Activated T-helper 2 cell treated with anti-CD3 and anti-CD28 coated beads, Interferon-gamma antibody, Interleukin-2, Interleukin-4, amounts not matched to agents 10 μg/mL and 5 μg/mL and 100 μg/mL, durations not matched to agents 14 hours and 24 hours and 36 hours (primary cell): ENCODE results near the gene PCYT2. TPM values are rescaled to one million over a fixed set of nuclear protein-coding genes. Genes with fewer than 3 reads are reported as not detected.
"Not testable (repeated sequence)": the region's sequence is repeated elsewhere in the genome, so short reads cannot be mapped to it uniquely, and the experiment has no call there.

ENCODE experiments used
- DNase-seq: peaks from one replicate; pipeline ENCODE4 v3.0.0; 2021; ENCODE audit warnings: low spot score
- H3K27ac Mint-ChIP-seq: one replicate; pipeline ENCODE4 v1.8.0; 2021; ENCODE audit warnings: mixed read lengths
- H3K27me3 Mint-ChIP-seq: one replicate; pipeline ENCODE4 v1.8.0; 2021; ENCODE audit warnings: low read depth, mixed read lengths
- H3K36me3 Mint-ChIP-seq: one replicate; pipeline ENCODE4 v1.8.0; 2021; ENCODE audit warnings: low read depth, mixed read lengths
- H3K4me1 Mint-ChIP-seq: one replicate; pipeline ENCODE4 v1.8.0; 2021; ENCODE audit warnings: low read depth, mixed read lengths
- H3K4me3 Mint-ChIP-seq: one replicate; pipeline ENCODE4 v1.8.0; 2021; ENCODE audit warnings: low read depth, mild to moderate bottlenecking, moderate library complexity, mixed read lengths
- H3K9me3 Mint-ChIP-seq: one replicate; pipeline ENCODE4 v1.8.0; 2021; ENCODE audit warnings: mixed read lengths
- intact Hi-C: fragments of 100-400 bp; cut with micrococcal nuclease; formaldehyde crosslinking; loops from one replicate; pipeline ENCODE4 v1.15.1; 2023
- total RNA-seq: library from RNA; stranded (reverse); gene quantifications from 2 replicates; pipeline ENCODE4 v1.2.3, GENCODE V29; 2022

PCYT2 gene
- total RNA-seq, 1 donor from 2014 or later: 51.7 TPM

DNA sequence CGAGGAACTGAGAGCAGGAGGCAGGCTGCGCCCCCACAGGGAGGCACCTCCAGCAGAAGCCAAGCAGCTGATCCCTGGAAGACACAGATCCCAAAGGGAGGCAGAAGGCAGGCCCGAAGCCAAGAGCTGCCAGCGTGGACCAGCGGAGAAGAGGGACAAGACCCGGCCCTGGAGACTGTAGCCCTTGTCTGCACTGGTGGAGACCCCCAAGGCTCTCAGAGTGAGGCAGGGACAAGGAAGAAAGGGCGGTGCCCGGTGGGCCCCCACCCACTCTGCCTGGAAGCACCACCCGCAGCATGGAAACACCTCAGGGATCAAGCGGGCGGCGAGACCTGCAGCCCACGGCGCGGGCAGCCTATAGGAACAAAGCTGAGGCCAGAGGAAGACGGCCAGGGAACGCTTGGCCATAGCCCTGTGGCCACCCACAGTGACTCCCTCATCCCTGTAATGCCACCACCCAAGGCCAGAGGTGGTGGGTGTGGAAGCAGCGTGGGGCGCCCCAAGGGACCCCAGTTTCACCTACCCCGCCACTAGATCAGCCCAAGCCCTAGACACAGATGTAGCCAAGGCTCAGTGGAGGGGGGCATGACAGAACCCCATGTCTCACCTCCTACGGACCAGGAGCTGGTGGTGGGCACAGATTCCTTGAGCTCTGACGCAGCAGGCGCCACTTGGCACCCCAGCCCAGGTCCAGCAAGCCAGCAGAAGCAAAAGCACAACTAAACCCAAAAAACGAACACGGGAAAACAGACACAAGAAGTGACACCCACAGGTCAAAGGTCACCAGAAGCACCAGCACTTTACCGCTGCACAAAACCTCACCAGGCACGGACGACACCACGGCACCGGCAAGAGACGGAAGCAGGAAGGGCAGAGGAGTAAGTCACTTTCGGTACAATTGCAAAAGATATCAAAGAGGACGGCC, 9.7 kb upstream of the PCYT2 start:
- intact Hi-C loops: no loop called here
- Mint-ChIP-seq H3K27me3 (no peaks in the 10 kb centered on the region), H3K27ac (no peak overlapping the region), H3K36me3 (peaks cover 39% of the 10 kb centered on the region), H3K4me1 (peaks cover 20% of the 10 kb centered on the region), H3K9me3 (no peaks in the 10 kb centered on the region), H3K4me3 (no peak overlapping the region)
- DNase-seq: no peak

DNA sequence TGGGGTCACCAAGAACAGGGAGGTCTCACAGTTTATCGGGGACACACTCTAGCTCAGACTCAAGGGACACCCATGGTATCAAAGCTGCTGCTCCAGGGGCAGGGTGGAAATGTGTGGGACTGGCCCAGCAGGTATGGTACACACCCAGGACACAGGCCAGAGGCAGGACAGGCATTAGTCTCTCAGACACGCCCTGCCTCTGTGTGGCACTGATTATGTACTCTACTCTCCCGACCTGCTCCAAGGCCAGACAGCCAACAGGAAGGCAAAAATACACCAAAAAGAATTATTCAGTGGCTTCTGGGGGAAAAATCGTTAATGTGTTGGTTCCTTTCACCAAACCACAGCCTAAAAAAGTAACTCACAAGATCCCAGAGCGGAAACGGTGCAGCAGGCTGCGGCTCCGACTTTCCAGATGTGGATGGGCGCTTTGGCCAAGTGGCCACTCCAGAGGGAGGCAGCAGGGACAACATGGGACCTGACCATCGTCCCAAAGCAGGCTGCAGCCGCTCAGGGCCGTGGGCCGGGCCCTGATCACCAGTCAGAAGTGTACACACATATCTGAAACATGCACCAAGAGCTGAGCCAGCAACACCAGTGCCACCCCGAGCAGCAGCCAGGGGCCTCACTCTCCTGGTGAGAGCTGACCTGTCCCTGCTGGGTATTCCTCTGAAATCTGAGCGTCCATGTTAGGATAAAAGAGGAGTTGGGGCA, 7.8 kb upstream of the PCYT2 start:
- H3K4me1 Mint-ChIP-seq: peaks cover 18% of the 10 kb centered on the region
- H3K36me3 Mint-ChIP-seq: peaks cover 55% of the 10 kb centered on the region
- DNase-seq: no peak
- no peaks in the 10 kb centered on the region for H3K9me3 Mint-ChIP-seq
- peak overlapping the region; percentile 92 for H3K4me3 Mint-ChIP-seq
- intact Hi-C loops: loop anchor here (1.0 kb wide), 1 partner anchor 8 kb away; the partner anchor contains the start of gene MAFG
- H3K27ac Mint-ChIP-seq: peak overlapping the region; percentile 9
- H3K27me3 Mint-ChIP-seq: no peaks in the 10 kb centered on the region

DNA sequence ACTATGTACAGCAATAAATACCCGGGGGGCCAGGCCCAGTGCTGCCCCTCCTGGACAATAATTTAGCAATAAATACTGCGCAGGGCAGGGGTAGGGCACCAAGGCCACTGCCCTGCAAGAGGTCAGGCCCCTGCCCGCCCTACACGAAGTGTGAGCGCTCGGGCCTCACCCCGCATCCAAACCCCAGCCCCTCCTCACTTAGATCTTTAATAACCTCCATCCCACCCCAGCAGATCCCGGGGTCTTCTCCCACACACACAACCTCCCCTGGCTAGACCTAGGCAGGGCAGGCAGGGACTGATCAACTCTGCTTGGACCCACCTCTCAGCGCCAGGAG, 7.1 kb upstream of the PCYT2 start:
- H3K4me1 Mint-ChIP-seq: peaks cover 18% of the 10 kb centered on the region
- peak overlapping the region; percentile 92 for H3K4me3 Mint-ChIP-seq
- peaks cover 59% of the 10 kb centered on the region for H3K36me3 Mint-ChIP-seq
- intact Hi-C loops: loop anchor here (1.0 kb wide), 1 partner anchor 9 kb away; the partner anchor contains the start of gene MAFG
- peak overlapping the region; percentile 78 for H3K27ac Mint-ChIP-seq
- not testable (repeated sequence) for H3K9me3 Mint-ChIP-seq, DNase-seq, H3K27me3 Mint-ChIP-seq

DNA sequence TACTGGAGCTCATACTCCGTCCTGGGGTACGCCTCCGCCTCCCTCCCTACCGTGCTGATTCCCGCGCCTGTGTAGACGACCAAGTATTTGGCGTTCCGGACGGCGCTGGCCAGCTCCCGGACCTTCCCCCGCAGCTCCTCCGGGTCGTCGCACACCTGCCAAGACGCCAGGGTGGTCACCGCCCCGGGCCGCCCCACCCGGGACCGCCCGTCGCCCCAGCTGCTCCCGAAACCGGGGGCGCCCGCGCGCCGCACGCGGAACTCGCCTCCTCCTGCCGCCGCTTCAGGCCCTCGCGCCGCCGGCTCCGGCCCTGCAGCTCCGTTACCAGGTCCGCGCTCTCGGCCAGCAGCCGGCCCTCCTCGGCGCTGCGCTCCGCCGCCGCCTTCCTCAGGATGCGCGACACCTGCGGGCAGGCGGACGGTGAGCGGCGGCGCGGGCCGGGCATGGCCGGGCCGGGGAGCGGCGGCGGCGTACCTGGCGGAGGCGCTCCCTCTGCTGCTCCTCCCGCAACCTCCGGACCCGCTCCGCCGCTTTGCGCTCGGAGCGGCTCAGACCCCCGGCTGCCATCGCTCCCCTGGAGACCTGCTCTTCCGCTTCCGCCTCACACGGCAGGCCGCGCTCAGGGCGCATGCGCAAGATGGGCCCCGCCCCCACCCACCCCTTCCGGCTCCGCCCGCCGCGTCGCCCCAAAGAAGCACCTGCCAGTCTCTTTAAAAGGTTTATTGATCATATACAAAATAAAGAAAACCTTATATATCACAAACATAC, 6.5 kb upstream of the PCYT2 start, which contains the start of gene SIRT7:
Gene SIRT7, minus strand, starts transcription at position 612 of the 768 bp plus-strand sequence. Its CDS starts 45 bp downstream, at position 567.
- Mint-ChIP-seq H3K27me3 (no peaks in the 10 kb centered on the region), H3K36me3 (peaks cover 64% of the 10 kb centered on the region), H3K27ac (peak within 1 kb of the TSS; percentile 78), H3K4me1 (peaks cover 18% of the 10 kb centered on the region), H3K4me3 (peak within 1 kb of the TSS; percentile 92), H3K9me3 (no peaks in the 10 kb centered on the region)
- peak; percentile 76 for DNase-seq
- intact Hi-C loops: loop anchor here (1.0 to 2.0 kb wide), 2 partner anchors 10 to 25 kb away; partner anchors contain the start of gene MAFG

DNA sequence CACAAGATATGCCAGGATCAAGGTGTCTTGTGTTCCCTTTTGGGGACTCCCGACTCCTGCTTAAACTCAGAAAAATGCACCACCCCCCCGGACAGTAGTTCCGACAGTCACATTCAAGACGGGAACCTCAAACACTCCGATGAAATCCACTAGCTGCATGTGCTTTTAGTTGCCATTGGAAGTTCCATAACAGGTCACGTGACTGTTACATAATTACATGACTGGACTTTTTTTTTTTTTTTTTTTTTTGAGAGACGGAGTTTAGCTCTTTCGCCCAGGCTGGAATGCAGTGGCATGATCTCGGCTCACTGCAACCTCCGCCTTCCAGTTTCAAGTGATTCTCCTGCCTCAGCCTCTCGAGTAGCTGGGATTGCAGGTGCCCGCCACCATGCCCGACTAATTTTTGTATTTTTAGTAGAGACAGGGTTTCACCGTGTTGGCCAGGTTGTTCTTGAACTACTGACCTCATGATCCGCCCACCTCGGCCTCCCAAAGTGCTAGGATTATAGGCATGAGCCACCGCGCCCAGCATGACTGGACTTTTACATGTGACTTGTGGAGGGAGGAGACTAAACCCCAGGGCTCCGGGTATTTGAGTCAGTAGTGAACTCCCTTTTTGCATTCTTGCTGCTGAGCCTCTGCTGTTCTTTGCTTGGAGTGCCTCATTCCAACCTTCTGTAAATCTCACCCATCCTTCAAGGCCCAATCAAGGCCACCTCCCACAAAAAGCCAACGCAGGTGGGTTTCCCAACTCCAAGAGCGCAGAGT, 5.2 kb upstream of the PCYT2 start:
- no peak for DNase-seq

DNA sequence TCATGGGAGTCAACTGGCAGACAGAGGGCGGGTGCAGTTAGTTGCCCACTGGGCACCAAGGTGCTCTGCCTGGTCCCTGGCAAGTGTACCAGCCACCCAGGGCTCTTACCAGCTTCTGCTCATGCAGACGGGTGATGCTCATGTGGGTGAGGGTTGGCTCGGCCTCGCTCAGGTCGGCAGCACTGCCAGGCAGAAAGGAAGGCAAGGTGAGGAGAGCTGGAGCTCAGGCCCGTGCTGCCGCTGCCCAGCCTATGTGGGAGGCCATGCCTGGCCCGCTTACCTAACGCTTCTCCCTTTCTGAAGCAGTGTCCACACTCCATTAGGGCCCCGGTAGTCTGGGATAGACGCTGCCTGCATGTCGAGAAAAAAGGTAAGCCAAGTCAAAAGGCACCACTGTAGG, 4.1 kb upstream of the PCYT2 start:
- H3K27me3 Mint-ChIP-seq: no peaks in the 10 kb centered on the region
- intact Hi-C loops: no loop called here
- H3K4me1 Mint-ChIP-seq: peaks cover 23% of the 10 kb centered on the region
- H3K9me3 Mint-ChIP-seq: no peaks in the 10 kb centered on the region
- no peak overlapping the region for H3K4me3 Mint-ChIP-seq
- no peak overlapping the region for H3K27ac Mint-ChIP-seq
- peaks cover 62% of the 10 kb centered on the region for H3K36me3 Mint-ChIP-seq
- DNase-seq: no peak

More for the DNA sequence above, 5.2 kb upstream of the PCYT2 start:
- peaks cover 23% of the 10 kb centered on the region for H3K4me1 Mint-ChIP-seq
- no peak overlapping the region for H3K27ac Mint-ChIP-seq
- H3K9me3 Mint-ChIP-seq: no peaks in the 10 kb centered on the region
- H3K36me3 Mint-ChIP-seq: peaks cover 65% of the 10 kb centered on the region
- intact Hi-C loops: loop anchor here (2.0 kb wide), 1 partner anchor 24 kb away; no protein-coding TSS in a partner anchor
- no peaks in the 10 kb centered on the region for H3K27me3 Mint-ChIP-seq
- peak overlapping the region; percentile 88 for H3K4me3 Mint-ChIP-seq

DNA sequence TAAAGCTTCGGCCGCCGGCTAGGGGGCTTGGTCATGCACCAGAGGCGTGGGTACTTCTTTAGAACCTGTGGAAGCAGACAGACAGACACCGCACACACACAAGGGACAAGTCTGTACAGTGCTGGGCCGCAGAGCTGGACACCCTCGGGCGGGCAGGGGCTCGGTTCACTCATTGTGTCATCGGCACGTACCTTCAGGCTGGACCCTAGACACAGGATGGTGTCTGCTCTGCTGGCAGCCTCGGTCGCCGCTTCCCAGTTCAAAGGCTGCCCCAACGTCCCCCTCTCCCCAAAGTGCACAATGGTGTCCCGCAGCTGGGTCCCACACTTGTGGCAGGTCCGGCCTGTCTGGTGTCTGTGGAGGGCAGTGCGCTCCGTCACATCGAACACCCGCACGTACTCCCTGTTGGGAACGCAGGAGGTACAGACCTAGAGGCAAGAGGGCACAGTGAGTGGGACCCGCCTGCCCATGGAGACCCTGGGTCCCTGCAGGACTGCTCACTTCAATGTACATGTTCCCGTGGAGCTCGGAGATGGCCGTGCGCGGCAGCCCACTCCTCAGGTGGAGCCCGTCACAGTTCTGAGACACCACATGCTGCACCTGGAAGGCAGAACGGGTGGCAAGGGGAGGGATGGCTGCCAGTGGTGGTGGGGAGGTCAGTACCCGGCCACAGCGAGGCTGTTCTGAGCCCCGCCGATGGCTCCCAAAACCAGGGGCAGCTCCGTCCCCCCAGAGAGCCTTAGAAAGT, 3.1 kb upstream of the PCYT2 start:
- Mint-ChIP-seq H3K36me3 (peaks cover 58% of the 10 kb centered on the region), H3K27me3 (no peaks in the 10 kb centered on the region), H3K4me3 (no peak overlapping the region), H3K9me3 (no peaks in the 10 kb centered on the region), H3K4me1 (peaks cover 26% of the 10 kb centered on the region), H3K27ac (no peak overlapping the region)
- no peak for DNase-seq
- intact Hi-C loops: no loop called here

DNA sequence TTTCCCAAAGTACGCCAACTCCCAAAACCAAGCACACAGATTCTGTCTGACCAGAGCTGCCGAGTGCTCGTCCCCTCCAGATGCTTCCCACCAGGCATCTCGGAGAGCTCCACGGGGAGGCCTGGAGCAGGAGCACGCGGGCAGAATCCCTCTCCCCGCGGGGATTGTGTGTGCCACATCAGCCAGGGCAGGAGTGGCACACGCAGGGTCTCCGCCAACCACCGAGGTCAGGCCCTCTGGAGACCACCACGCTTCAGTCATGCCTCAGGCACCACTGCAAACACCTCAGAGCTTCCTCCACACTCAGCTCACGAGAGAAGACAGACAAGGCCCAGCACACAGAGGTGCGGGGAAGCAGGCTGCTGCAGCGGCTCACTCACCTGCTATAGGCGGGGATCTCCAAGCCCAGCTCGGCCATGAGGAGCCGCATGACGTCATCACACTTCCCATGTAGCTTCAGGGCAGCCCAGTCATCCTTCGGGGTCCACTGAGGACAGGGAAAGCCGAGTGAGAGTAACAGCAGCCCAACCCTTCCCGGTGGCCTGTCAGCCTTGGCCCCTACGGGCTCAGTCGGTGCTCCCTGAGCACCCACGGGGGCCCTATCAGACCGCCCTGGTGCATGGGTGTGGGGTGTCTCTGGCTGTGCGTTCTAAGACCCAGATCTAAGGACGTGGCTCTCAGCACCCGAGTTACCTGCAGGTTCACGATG, 2.3 kb upstream of the PCYT2 start:
- Mint-ChIP-seq H3K4me1 (peaks cover 26% of the 10 kb centered on the region), H3K27ac (no peak overlapping the region), H3K4me3 (no peak overlapping the region), H3K27me3 (no peaks in the 10 kb centered on the region), H3K9me3 (no peaks in the 10 kb centered on the region), H3K36me3 (peaks cover 54% of the 10 kb centered on the region)
- intact Hi-C loops: no loop called here
- DNase-seq: no peak

DNA sequence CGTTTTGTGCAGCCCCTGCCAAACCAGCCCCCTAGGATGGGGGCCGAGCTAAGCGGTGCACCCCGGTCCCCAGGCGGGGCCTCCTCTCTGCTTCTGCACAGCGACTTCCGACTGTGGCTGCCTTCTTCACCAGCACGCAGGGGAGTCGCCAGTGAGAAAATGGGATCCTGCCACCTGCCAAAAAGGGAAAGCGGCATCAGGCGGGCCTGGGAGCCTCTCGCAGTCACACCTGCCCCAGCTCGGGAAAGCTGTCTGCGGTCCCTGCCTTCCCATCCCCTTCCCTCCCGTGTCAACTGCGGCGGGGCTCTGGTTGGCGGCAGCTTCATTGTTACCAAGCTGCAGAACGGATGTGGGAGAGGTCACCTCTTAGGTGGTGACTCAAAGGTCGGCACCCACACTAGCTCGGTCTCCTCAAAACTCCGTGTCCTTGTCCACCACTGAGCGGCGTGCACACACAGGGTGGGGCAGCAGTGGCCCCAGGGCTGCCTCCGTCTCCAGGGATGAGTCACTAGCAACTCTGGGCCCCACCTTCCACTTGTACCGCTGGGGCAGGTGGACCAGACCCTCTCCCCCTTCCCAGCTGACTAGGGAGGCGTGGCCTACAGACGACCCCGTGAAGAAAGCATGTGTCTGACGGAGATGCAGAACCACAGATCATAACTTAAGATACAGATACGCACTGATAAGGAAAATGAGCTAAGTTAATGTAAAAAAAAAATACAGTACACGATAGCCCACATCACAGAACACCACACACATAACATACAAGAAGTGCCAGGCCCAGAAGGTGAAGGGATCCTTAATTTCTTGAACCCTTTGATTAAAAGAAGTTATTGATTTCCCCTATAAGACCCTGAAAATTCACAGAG, 1.5 kb upstream of the PCYT2 start:
- intact Hi-C loops: no loop called here

DNA sequence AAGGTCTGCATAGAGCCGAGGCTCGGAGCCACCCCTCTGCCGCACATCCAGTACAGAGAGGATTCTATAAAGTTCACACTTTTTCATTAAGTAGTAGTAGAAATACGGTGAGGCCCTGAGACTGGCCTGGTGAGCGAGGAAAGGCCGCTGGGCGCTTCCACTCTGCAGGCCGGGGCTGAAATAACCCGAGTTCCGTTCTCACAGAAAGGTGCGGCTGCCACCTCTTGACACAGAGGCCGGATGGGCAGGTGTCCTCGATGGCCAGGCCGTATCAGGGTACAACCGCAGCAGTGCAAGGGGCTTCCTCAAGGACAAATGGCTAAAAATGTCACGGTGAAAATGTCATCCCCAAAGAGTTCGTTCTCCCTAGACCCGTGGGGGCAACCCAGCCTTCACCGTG, 770 bp upstream of the PCYT2 start:
- Mint-ChIP-seq H3K9me3 (no peaks in the 10 kb centered on the region), H3K36me3 (peaks cover 52% of the 10 kb centered on the region), H3K27ac (no peak overlapping the region), H3K27me3 (no peaks in the 10 kb centered on the region), H3K4me1 (peaks cover 17% of the 10 kb centered on the region), H3K4me3 (peak overlapping the region; percentile 68)
- intact Hi-C loops: no loop called here
- DNase-seq: no peak

More for the DNA sequence above, 1.5 kb upstream of the PCYT2 start:
- Mint-ChIP-seq H3K27ac (no peak overlapping the region), H3K4me1 (peaks cover 22% of the 10 kb centered on the region), H3K4me3 (peak overlapping the region; percentile 33), H3K9me3 (no peaks in the 10 kb centered on the region), H3K27me3 (no peaks in the 10 kb centered on the region), H3K36me3 (peaks cover 57% of the 10 kb centered on the region)
- no peak for DNase-seq
